HG02852 (cell line): ENCODE results near the gene LRFN4.

ENCODE experiments used
- ATAC-seq: cut with Tn5 transposase; IDR thresholded peaks from one replicate; pipeline ENCODE4 v1.9.1; 2021; ENCODE audit warnings: mild to moderate bottlenecking, moderate library complexity; ENCODE audit not compliant: unreplicated experiment

The LRFN4 gene

DNA sequence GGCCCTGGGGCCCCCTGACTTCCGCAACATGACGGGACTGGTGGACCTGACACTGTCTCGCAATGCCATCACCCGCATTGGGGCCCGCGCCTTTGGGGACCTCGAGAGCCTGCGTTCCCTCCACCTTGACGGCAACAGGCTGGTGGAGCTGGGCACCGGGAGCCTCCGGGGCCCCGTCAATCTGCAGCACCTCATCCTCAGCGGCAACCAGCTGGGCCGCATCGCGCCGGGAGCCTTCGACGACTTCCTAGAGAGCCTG lies 992 bp downstream of the LRFN4 start:
- ATAC-seq = no peak

GRCh38 chr11:66858186-66858938 lies 1.5 kb downstream of the LRFN4 start:
- no peak for ATAC-seq

DNA sequence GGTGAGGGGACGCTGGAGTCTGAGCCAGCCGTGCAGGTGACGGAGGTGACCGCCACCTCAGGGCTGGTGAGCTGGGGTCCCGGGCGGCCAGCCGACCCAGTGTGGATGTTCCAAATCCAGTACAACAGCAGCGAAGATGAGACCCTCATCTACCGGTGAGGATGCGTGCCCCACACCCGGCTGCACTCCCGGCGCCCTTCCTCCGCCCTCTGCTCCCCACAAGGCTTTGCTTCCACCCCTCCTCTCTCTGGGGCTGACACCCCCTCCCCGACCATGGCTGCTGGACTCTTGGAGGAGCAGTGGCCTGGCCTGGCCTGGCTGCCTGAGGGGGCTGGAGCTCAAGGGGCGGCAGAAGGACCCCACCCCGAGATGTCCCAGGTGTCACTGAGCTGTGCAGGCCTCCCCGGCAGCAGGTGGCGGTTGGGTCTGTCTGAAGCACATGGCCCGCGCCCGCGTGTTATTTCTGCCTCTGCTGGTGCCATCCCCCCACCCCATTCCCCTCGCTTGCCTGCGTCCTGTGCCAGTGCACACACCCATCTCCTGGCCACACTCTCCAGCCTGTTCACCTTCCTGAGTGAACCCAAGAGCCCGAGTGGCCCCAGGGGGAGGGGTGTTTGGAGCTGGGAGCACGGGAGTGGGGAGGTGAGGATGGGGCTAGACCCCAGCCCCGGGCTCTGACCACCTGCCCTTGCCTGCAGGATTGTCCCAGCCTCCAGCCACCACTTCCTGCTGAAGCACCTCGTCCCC lies 2.2 kb downstream of the LRFN4 start:
- ATAC-seq = no peak

GRCh38 chr11:66859686-66860448 lies 3.0 kb downstream of the LRFN4 start:
- no peak for ATAC-seq

- no peak for ATAC-seq
Measured at GRCh38 chr11:66860449-66860831, 3.6 kb downstream of the LRFN4 start.

DNA sequence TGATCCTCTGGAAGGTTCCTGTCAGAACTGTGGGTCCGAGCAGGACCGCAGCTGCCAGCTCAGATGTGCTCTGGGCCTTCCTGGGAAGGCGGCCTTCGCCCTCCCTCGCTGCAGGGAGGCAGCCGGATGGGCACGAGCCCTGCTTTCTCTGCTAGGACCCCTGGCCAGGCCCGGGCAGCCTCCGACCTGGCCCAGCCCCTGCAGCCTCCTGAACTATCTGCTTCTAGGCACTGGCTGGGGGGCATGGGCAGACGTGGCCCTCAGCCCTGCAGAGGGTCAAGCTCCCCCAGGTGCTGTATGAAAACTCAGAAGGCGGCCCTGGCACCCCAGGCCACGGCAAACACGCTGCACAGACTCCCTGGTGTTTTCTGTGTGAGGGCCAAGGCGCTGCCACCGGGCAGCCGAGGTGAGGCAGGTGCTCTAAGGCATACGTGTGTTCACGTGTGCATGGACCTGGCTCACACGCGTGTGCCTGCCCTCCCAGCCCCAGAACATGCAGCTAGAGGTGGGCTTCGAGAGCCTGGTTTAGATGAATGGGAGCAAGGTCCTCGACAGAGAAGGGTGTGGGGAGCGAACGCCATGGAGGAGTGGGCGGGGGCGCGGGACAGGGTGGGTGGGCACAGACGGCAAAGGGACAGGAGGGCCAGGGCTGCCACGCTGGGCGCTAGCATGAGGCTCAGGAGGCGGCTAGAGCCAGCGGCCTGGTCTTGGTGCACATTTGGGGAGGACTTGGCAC lies 4.3 kb downstream of the LRFN4 start:
- no peak for ATAC-seq

DNA sequence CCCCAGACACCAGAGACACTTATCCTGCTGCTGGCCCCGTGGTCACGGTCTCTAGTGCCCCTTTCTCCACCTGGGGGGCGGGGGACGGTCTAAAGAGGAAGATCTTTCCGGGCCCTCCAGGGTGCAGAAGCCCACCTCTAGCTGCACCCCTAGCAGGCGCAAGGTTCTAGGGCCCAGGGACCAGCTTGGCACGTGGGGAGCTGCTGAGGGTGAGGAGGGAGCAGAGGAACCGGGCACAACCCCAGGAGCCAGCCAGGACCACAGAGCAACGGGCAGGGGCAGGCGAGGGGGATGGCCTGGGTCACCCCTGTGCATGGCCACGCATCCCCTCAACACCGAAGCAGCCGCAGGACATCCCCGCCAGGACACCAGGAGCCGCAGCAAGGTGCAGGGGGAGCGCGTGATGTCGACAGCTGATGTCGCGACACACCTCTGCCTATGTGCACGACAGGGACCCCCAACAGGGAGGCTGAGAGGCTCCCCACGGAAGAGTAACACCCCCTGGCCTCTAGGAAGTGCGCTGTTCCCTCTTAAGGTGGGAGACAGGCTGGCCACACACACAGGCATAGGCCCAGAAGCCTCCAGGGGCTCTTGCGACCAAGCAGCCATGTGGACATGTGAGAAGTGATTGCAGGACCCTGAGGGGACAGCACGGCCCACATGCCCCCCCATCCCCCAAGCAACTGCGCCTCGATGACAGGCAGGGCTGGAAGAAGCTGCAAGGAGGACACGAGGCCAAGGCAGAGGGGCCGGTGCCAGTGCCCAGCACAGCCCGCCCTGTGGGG lies 5.1 kb downstream of the LRFN4 start:
- no peak for ATAC-seq

- no peak for ATAC-seq
Measured at GRCh38 chr11:66862559-66863037, 5.7 kb downstream of the LRFN4 start.

- ATAC-seq = no peak
Measured at GRCh38 chr11:66863428-66864125, 6.7 kb downstream of the LRFN4 start.

DNA sequence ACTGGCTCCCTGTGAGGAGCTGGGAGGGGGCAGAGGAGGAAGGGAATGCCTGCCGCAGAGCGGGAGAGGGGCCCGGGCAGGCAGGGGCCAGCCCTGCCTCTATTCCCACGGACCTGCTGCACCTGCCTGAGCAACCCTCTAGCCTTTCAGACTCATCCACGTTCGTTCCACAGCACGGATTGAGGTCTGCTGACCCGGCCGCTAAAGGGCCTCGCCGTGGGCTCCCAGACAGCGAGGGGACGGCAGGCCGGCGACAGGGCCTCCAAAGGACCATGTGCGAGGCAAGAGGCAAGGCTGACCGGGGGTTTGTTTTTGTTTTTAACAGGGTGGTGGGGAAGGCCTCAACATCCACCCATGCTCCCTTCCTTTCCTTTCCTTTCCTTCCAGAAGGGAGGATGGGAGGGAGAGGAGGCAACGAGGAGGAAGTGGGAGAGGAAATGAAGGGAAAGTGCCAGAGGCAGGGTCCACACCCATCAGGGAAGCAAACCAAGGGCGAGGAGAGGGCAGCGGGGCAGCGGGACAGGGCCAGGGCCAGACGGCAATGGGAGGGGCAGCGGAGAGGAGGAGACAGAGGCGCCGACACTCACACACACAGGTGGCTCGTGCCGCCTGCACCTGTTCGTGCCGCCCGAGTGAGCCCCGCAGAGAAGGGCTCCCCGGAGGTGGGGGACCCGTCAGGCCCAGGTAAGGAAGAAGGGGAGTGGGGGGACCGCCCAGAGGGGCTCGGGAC lies 7.5 kb downstream of the LRFN4 start:
- no peak for ATAC-seq

- ATAC-seq = no peak
Measured at GRCh38 chr11:66864924-66865697, 8.2 kb downstream of the LRFN4 start.

DNA sequence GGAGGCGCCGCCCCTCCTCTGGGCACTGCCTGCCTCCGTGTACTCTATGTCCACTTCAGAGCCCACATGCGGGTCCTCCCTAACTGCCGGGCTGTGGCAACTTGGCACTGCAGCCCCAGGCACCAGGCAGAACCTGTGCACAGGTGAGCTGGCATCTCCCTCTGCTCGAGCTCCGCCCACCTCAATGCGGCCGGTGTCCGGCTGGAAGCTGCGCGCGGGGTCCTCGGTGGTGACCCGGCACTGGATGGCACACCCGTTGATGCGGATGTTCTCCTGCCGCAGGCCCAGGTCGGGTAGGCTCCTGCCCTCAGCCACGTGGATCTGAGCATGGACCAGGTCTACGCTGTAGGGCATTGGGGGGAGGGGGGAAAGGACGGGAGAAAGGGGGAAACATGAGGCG lies 9.1 kb downstream of the LRFN4 start:
- no peak for ATAC-seq

DNA sequence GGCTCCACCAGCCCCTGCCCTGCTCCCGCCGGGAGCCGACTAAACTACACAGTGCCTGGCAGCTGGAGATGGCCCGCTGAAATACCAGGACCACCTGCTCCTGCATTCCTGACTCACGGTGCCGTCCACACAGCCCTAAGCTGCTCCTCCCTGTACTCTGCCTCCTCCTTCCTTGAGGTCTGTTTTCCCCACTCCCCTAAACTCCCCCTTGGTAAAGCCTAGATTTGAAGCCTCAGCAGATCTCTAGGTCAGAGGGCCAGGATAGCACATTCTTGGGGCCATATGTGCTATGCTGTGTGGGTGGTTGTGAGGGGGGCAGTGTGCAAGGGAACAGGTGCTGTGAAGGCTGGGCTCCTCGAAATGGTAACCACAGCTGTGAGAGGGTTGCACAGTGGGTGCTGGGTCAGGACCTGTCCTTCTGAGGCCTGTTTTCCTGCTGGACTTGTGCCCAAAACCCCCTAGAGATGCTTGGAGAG lies 9.7 kb downstream of the LRFN4 start:
- no peak for ATAC-seq

DNA sequence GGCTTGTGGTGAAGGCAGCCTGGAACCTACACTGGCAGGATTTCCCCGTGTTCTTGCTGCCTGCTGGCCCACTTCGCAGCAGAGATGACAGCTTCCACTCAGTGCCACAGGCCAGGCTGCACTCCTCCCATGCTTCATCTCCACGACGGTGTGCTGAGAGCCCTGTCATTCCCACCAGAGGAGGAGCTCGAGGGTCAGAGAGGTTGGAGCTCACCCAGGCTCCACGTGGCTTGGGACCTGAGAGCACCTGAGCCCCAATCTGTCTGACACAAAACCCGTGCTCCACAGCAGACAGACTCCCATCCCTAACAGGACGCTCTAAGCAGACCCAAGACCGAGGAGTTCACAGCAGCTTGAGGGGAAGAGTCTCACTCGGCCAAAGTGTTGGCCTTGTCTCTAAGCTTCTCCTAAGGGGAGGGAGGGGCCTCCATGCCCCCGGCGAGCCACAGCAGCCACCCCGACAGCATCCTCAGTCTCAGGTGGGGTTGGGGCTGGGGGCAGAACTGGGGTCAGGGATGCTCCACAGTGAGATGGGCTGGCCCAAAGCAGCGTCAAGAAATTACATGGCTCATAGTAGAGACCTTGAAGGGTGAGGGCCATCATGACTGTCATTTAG lies 10.7 kb downstream of the LRFN4 start:
- no peak for ATAC-seq

GRCh38 chr11:66868082-66868725 lies 11.3 kb downstream of the LRFN4 start:
- ATAC-seq = no peak

GRCh38 chr11:66868726-66869566 lies 12.1 kb downstream of the LRFN4 start:
- ATAC-seq = peak; percentile 73

GRCh38 chr11:66869567-66869870 lies 12.7 kb downstream of the LRFN4 start:
- ATAC-seq = no peak
